Esophagus muscularis mucosa (tissue), 4 donors: ENCODE measurements around the gene MCRIP2. TPM values are rescaled to one million over a fixed set of nuclear protein-coding genes. Genes with fewer than 3 reads are reported as not detected.

ENCODE experiments used
- DNase-seq: peaks from one replicate; pipeline ENCODE4 v3.0.0-alpha.2; 2017; ENCODE audit errors: extremely low spot score
- H3K27ac ChIP-seq, 4 donors: fragments of 200-600 bp; sonication (generic); replicated peaks in 1 of 4; 1 replicate in 3 of 4; 2 replicates in 1 of 4; pipeline ENCODE4 v1.5.1; 2016 to 2019; ENCODE audit warnings: mild to moderate bottlenecking in 1 of 4
- H3K27me3 ChIP-seq, 4 donors: fragments of 200-600 bp; sonication (generic); one replicate each; pipeline versions ENCODE4 v1.5.1 to v1.6.0; 2016 to 2019
- H3K36me3 ChIP-seq, 4 donors: fragments of 200-600 bp; sonication (generic); one replicate each; pipeline ENCODE4 v1.5.1; 2016 to 2019
- H3K4me1 ChIP-seq, 4 donors: fragments of 200-600 bp; sonication (generic); one replicate each; pipeline ENCODE4 v1.5.1; 2016 to 2019
- H3K4me3 ChIP-seq, 4 donors: fragments of 200-600 bp; sonication (generic); 1 replicate in 2 of 4; 2 replicates in 2 of 4; pipeline ENCODE4 v1.5.1; 2016 to 2019; ENCODE audit warnings: mild to moderate bottlenecking in 4 of 4, moderate library complexity in 1 of 4
- H3K9me3 ChIP-seq, 4 donors: fragments of 200-600 bp; sonication (generic); 1 replicate in 3 of 4; 2 replicates in 1 of 4; pipeline ENCODE4 v1.5.1; 2016 to 2019
- EP300 ChIP-seq: sonication (generic); formaldehyde crosslinking; IDR thresholded peaks from one replicate; pipeline ENCODE4 v1.6.1; 2017; ENCODE audit warnings: antibody characterized with exemption
- POLR2A ChIP-seq: fragments of 450-650 bp; IDR thresholded peaks from one replicate; pipeline ENCODE4 v1.6.1; 2017; ENCODE audit warnings: antibody characterized with exemption, moderate library complexity, mild to moderate bottlenecking, low read depth
- POLR2AphosphoS5 ChIP-seq, 2 donors: sonication (generic); formaldehyde crosslinking; IDR thresholded peaks; one replicate each; pipeline ENCODE4 v1.6.1; 2017; ENCODE audit warnings: antibody characterized with exemption in 2 of 2
- WGBS: methylation state at CpG from one replicate; pipeline ENCODE4 v1.1.5; 2018; 5-methylcytosine and 5-hydroxymethylcytosine counted together
- intact Hi-C: fragments of 100-400 bp; cut with DNase I; formaldehyde crosslinking; loops from one replicate; pipeline ENCODE4 v1.15.1; 2023
- total RNA-seq, 4 donors: library from RNA; depleted of rRNA; stranded (reverse); fragments of >200 nt; gene quantifications; one replicate each; pipeline versions ENCODE4 v1.1.0 to v1.2.1, GENCODE V29; 2016
- TF ChIP-seq, protein P1 (sequence below), 3 experiments: fragments of 200-600 bp in 2 of 3; fragments of 450-650 bp in 1 of 3; sonication (generic) in 2 of 3; IDR thresholded peaks; one replicate each; pipeline ENCODE4 v1.5.1; 2017 to 2019; ENCODE audit warnings: antibody characterized with exemption in 3 of 3, mild to moderate bottlenecking in 2 of 3, moderate library complexity in 1 of 3

The MCRIP2 gene
- total RNA-seq, 4 donors from 2014 or later = 50.7 to 65.4 (median 59.1) TPM

DNA sequence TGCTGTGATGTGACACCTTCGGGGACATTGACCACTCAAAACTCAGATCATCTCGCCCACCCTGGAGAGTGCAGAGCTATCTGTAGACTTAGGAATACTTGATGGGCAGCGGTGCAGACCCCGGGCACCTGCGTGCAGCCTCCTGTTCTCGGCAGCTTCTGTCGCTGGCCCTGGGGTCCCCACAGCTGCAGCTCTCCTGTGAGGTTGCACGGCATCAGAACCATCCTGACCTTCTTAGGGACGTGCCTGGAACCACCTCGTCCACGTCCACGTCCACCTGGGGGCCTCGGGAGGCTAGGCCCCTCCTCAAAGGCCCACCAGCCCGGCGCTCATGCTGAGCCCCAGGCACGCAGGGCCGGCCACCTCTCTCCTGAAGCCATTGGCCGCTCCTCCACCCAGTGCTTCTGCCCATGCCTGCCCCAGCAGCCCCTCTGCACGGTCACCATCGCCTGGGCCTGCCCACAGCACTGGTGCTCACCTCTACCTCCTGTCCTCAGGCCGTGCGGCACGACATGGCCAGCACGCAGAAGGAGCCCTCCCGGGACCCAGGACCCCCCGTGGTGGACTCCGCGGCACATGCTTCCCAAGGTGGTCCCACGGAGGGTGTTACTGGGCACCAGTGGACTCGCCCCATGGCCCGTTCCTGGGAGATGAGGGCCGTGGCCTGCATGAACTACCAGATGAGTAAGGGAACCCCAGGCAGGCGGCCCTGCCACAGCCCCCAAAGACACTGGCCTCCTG, 13.1 kb upstream of the MCRIP2 start:
- TF ChIP-seq POLR2A = no peak
- TF ChIP-seq, protein P1, sequence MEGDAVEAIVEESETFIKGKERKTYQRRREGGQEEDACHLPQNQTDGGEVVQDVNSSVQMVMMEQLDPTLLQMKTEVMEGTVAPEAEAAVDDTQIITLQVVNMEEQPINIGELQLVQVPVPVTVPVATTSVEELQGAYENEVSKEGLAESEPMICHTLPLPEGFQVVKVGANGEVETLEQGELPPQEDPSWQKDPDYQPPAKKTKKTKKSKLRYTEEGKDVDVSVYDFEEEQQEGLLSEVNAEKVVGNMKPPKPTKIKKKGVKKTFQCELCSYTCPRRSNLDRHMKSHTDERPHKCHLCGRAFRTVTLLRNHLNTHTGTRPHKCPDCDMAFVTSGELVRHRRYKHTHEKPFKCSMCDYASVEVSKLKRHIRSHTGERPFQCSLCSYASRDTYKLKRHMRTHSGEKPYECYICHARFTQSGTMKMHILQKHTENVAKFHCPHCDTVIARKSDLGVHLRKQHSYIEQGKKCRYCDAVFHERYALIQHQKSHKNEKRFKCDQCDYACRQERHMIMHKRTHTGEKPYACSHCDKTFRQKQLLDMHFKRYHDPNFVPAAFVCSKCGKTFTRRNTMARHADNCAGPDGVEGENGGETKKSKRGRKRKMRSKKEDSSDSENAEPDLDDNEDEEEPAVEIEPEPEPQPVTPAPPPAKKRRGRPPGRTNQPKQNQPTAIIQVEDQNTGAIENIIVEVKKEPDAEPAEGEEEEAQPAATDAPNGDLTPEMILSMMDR (IDR thresholded peaks at IDR 0.05) = no peak
- Histone ChIP-seq H3K4me3 (no peak overlapping the region), H3K9me3 (no peaks in the 10 kb centered on the region), H3K27me3 (peaks cover 0 to 21% (median 0%) of the 10 kb centered on the region in 4 donors), H3K36me3 (peaks cover 7 to 55% (median 46%) of the 10 kb centered on the region in 4 donors), H3K27ac (no peak overlapping the region), H3K4me1 (peaks cover 11 to 33% (median 25%) of the 10 kb centered on the region in 4 donors)
- WGBS = 98% methylated on average over 27 of the region's 33 CpGs
- intact Hi-C loops = no loop called here
- DNase-seq = no peak

DNA sequence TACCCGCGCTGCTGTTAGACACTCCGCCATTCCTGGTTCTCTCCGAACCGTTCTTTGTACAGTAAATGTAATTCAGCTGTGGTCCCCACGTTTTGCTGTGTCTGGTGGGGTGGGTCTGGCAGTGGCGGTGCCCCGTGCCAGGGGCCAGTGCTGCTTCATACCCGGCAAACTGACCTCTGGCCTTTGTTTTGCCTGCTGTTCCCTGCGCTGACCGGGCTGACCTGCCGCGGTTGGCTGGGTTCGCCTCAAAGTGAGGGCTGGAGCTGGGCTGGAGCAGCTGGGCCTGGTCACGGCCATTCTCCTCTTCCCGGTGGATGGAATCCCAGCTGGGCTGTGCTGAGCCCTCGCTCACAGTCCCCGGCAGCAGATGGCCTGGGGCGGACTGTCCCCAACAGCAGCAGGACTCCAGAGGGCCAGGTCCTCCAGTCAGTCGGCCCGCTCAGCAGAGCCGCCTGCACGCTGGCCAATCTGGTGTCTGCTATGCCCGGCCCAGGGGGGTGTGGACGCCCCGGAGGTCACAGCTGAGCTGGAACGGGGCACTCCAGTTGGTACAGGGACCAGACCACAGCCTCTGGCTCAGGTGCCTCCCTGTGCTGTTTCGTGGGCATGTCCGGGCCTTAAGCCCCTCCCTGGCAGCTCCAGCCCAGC, 12.3 kb upstream of the MCRIP2 start:
- peaks cover 10 to 64% (median 54%) of the 10 kb centered on the region in 4 donors for H3K36me3 ChIP-seq
- no peak for DNase-seq

DNA sequence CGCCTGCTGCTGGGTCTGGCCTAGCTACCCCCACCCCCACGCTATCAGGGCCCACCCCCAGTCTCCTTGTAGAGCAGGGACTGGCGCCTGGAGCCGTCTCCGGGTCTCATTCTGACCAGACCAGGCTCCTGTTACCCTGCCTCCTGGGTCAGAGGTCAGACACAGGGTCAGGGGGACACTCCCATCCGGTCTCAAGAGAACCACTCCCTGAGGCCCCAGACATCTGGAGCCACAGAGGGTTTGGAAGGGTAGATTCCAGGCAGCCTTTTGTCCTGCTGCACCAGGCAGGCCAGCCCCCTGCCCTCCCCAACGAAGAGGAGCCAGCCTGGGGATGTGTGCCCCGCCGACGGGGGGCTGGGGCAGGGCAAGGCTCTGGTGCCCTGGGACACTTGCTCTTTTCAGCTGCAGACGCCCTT, 11.8 kb upstream of the MCRIP2 start:
- H3K27ac ChIP-seq = no peak overlapping the region
- WGBS = 63% methylated on average over 1 of the region's 11 CpGs

More for the DNA sequence above, 12.3 kb upstream of the MCRIP2 start:
- Histone ChIP-seq H3K4me3 (no peak overlapping the region), H3K27ac (no peak overlapping the region), H3K27me3 (peaks cover 0 to 21% (median 0%) of the 10 kb centered on the region in 4 donors), H3K4me1 (peaks cover 11 to 34% (median 26%) of the 10 kb centered on the region in 4 donors), H3K9me3 (no peaks in the 10 kb centered on the region)
- WGBS = 75% methylated on average over 9 of the region's 29 CpGs
- intact Hi-C loops = no loop called here
- TF ChIP-seq, protein P1 (IDR thresholded peaks at IDR 0.05) = no peak
- TF ChIP-seq POLR2A (no peak), EP300 (no peak), POLR2AphosphoS5 (IDR thresholded peaks at IDR 0.05) (no peak)

DNA sequence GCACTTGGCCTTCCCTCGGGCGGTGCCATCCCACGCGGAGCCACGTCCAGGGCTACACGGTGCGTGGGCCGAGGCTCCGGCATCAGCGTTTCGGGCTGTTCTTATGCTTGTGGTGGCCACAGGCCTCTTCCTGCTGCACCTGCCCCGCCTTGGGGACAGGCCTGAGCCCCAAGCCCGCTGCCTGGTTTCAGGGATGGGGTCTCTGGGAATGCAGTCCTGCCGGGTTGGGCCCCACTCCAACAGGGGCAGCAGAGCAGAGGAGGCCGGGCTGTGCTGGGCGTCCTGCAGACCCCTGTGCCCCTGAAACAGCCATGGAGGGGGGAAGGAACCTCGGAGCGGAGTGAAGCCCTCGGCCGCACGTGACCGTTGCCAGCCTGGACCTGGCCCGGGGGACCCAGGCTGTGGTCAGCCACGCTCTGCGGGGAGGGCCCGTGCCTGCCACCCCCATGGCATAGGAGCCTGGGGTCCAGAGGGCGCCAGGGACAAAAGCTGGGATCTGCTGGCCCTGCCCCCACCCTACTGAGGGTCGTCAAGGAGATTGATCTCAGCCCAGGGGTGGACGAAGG, 11.3 kb upstream of the MCRIP2 start:
- intact Hi-C loops = no loop called here
- Histone ChIP-seq H3K4me1 (peaks cover 19 to 44% (median 35%) of the 10 kb centered on the region in 4 donors), H3K27me3 (peaks cover 0 to 21% (median 0%) of the 10 kb centered on the region in 4 donors), H3K36me3 (peaks cover 10 to 64% (median 54%) of the 10 kb centered on the region in 4 donors), H3K27ac (no peak overlapping the region), H3K4me3 (no peak overlapping the region), H3K9me3 (no peaks in the 10 kb centered on the region)
- no peak for DNase-seq
- TF ChIP-seq, protein P1 (IDR thresholded peaks at IDR 0.05) = no peak
- TF ChIP-seq POLR2A (no peak), POLR2AphosphoS5 (IDR thresholded peaks at IDR 0.05) (no peak), EP300 (no peak)
- WGBS = 52% methylated on average over 12 of the region's 29 CpGs

More for the DNA sequence above, 11.8 kb upstream of the MCRIP2 start:
- peaks cover 10 to 67% (median 57%) of the 10 kb centered on the region in 4 donors for H3K36me3 ChIP-seq
- DNase-seq = no peak
- peaks cover 0 to 21% (median 0%) of the 10 kb centered on the region in 4 donors for H3K27me3 ChIP-seq
- H3K4me1 ChIP-seq = peaks cover 14 to 39% (median 30%) of the 10 kb centered on the region in 4 donors
- no peak overlapping the region for H3K4me3 ChIP-seq
- intact Hi-C loops = no loop called here
- no peak for TF ChIP-seq POLR2AphosphoS5 (IDR thresholded peaks at IDR 0.05)
- TF ChIP-seq, protein P1 (IDR thresholded peaks at IDR 0.05) = no peak
- H3K9me3 ChIP-seq = no peaks in the 10 kb centered on the region
